ENCODE results near the gene MRPL18.

- TF ChIP-seq EZH2 (IDR thresholded peaks at IDR 0.05; ENCODE audit: insufficient read depth, low read length): no peak
- TF ChIP-seq CTCF (IDR thresholded peaks at IDR 0.05; ENCODE audit: insufficient read depth, low read depth, low read length): no peak
Observed at GRCh38 chr6:159823953-159824352, 33.7 kb downstream of the MRPL18 start.

Data from astrocyte (in vitro differentiated cells and primary cell).